ENCODE data around the gene TBPL1. TPM values are rescaled to one million over a fixed set of nuclear protein-coding genes. Genes with fewer than 3 reads are reported as not detected.

Gene TBPL1
- total and polyA plus RNA-seq, 2 donors (not counting 1 experiment from before 2014, with no cell fraction given) = 23.3 to 29.6 TPM

- Histone ChIP-seq H3K27ac (ENCODE audit: low read length in 2 of 2) (peak overlapping the region; percentile 83 to 89), H3K4me1 (ENCODE audit: control insufficient read depth in 2 of 2, insufficient read depth in 2 of 2, low read length in 2 of 2) (peaks cover 20 to 28% of the 10 kb centered on the region in 2 donors), H3K9ac (ENCODE audit: low read length) (peak overlapping the region; percentile 78), H2AFZ (ENCODE audit: insufficient read depth, low read depth, low read length, poor library complexity, severe bottlenecking) (peak overlapping the region; percentile 95), H3K9me3 (ENCODE audit: control extremely low read depth in 1 of 3, control insufficient read depth in 2 of 3, insufficient read depth in 1 of 3, low read length in 2 of 3) (no peaks in the 10 kb centered on the region), H3K27me3 (replicated peaks in 1 of 4; ENCODE audit: control extremely low read depth in 1 of 4, control insufficient read depth in 3 of 4, insufficient read depth in 4 of 4, low read length in 3 of 4) (no peaks in the 10 kb centered on the region), H4K20me1 (ENCODE audit: control insufficient read depth, insufficient read depth, low read length, poor library complexity, severe bottlenecking) (peaks cover 9% of the 10 kb centered on the region), H3K79me2 (ENCODE audit: control insufficient read depth, insufficient read depth, low read length) (peaks cover 64% of the 10 kb centered on the region), H3K36me3 (replicated peaks in 1 of 2; ENCODE audit: control extremely low read depth in 1 of 2, control insufficient read depth in 1 of 2, extremely low read depth in 1 of 2, insufficient read depth in 2 of 2, low read length in 1 of 2) (no peaks in the 10 kb centered on the region), H3K4me3 (ENCODE audit: control extremely low read depth in 1 of 5, extremely low read depth in 1 of 5, insufficient read depth in 1 of 5, low read depth in 2 of 5, low read length in 4 of 5) (peak overlapping the region; percentile 63 to 97 (median 92)), H3K4me2 (replicated peaks; ENCODE audit: low read depth, low read length, poor library complexity, severe bottlenecking) (peak overlapping the region; percentile 75)
- peak overlapping the region; percentile 97 for H3K27ac Mint-ChIP-seq
- ChIA-PET POLR2A (interaction anchor here (0.7 to 1.2 kb wide), 2 partner anchors 10 to 13 kb away, joined by 4 read pairs; no protein-coding TSS in a partner anchor), CTCF (interaction anchor here (0.6 to 4.3 kb wide), 9 partner anchors 9 to 143 kb away, joined by 3 to 22 read pairs (median 4); no protein-coding TSS in a partner anchor)
- DNase-seq = peak; percentile 32
- TF ChIP-seq EZH2 (IDR thresholded peaks at IDR 0.05; ENCODE audit: borderline replicate concordance, insufficient read depth, low read depth, low read length, poor library complexity, severe bottlenecking) = no peak
- no peak for TF ChIP-seq CTCF (IDR thresholded peaks at IDR 0.05)
- H3K4me3 Mint-ChIP-seq = peak overlapping the region; percentile 98
- ATAC-seq (ENCODE audit: low read depth) = no peak
- intact Hi-C loops (cut with micrococcal nuclease) = loop anchor here (1.0 to 5.0 kb wide), 7 partner anchors 19 to 1543 kb away; partner anchors contain the start of genes AHI1, HBS1L, MYB and SLC18B1
- peaks cover 54% of the 10 kb centered on the region for H3K4me1 Mint-ChIP-seq
- no peaks in the 10 kb centered on the region for H3K9me3 Mint-ChIP-seq (ENCODE audit: insufficient read depth)
- no peaks in the 10 kb centered on the region for H3K27me3 Mint-ChIP-seq
- WGBS (ENCODE audit: insufficient coverage) = 12% methylated on average over 14 of the region's 23 CpGs
Observed at GRCh38 chr6:133953634-133954415, 801 bp downstream of the TBPL1 start.

Data from B cell (primary cell).